OCI-LY3 (cell line): ENCODE measurements around the gene RHBG.

Experiments
- EZH2phosphoT487 ChIP-seq: fragments of 200-600 bp; shearing (Covaris generic); IDR thresholded peaks from 2 replicates; pipeline ENCODE4 v1.6.1; 2018; ENCODE audit warnings: antibody characterized with exemption, mixed run types, low read depth
- TF ChIP-seq, protein P1 (sequence below): fragments of 200-600, 300-600 bp; sonication (generic); IDR thresholded peaks from 2 replicates; pipeline ENCODE4 v1.5.1; 2014; ENCODE audit warnings: antibody characterized with exemption, low read length, low read depth

DNA sequence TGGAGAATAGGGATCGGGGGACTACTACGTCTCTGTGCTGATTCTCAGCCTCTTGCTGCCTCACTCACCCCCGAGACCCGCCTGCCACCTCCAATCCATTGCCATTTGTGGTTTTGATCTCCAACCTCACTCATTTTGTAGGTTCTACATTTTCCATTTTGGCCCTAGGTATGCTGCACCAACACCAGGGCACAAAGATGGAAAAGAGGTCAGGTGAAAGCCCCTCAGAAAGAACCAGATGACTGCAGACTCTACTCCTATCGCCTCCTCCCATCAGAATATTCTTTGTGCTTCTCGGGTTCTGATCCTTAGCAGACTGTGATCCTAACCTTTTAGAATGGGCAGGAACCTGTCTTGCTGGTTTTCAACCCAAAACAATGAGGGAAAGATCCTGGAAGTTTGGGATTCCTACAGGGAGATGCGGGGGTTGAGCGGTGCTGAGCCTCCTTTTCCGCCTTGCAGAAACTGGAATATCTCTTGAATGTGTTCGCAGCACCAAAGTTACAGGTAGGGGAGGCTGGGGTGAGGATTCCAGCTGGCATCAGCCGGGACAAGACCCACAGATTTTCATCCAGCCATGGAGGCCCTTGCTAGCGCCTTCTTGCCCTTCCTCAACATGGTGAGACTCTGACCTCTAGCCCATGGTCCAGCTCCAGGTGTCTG lies 53.1 kb downstream of the RHBG start:
- TF ChIP-seq, protein P1, sequence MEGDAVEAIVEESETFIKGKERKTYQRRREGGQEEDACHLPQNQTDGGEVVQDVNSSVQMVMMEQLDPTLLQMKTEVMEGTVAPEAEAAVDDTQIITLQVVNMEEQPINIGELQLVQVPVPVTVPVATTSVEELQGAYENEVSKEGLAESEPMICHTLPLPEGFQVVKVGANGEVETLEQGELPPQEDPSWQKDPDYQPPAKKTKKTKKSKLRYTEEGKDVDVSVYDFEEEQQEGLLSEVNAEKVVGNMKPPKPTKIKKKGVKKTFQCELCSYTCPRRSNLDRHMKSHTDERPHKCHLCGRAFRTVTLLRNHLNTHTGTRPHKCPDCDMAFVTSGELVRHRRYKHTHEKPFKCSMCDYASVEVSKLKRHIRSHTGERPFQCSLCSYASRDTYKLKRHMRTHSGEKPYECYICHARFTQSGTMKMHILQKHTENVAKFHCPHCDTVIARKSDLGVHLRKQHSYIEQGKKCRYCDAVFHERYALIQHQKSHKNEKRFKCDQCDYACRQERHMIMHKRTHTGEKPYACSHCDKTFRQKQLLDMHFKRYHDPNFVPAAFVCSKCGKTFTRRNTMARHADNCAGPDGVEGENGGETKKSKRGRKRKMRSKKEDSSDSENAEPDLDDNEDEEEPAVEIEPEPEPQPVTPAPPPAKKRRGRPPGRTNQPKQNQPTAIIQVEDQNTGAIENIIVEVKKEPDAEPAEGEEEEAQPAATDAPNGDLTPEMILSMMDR: no peak
- no peak for TF ChIP-seq EZH2phosphoT487
